ENCODE data around the gene SPEM2.

The SPEM2 gene

DNA sequence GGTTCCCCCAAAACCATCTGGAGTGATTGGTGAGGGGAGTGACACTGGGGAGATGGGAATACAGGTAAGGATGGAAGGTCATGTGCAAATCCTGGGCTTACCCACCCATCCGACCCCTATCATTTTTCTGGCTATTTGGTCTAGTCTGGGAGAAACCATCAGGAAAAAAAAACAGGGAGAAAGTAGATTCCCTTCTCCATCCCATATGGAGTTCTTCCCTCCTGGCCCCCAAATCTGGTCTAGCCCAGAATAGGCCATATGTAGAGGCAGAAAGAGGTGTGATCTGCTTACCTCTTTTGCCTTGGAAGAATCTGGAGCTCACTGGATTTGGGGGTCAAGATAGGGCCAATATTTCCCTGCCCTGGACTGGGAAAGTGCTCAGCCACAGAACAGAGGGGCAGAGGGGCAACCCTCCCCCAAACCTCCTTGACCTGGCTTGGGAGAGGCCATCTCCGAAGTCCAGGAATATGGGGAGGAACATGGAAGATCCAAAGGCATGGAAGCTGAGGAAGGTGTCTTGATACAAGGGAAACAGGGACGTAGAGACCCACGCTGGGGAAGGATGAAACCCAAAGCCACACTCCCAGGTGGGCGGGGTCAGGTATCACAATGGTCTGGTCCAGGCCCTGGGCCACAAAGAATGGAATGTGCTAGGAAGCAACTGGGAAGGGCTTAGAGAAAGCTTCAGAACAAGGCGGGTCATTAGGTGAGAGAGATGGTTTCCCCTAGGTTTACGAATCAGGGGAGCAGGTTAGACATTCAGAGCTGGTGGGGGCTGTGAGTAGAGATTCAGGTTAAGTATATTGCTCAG lies 35.6 kb downstream of the SPEM2 start:
- no peak overlapping the region for H3K4me3 Mint-ChIP-seq
- H3K27me3 Mint-ChIP-seq (ENCODE audit: low read depth), result peaks cover 5% of the 10 kb centered on the region
- peaks cover 5% of the 10 kb centered on the region for H3K4me1 Mint-ChIP-seq
- H3K9me3 Mint-ChIP-seq, result no peaks in the 10 kb centered on the region
- H3K36me3 Mint-ChIP-seq (ENCODE audit: low read depth), result peaks cover 26% of the 10 kb centered on the region
- TF ChIP-seq, protein P1, sequence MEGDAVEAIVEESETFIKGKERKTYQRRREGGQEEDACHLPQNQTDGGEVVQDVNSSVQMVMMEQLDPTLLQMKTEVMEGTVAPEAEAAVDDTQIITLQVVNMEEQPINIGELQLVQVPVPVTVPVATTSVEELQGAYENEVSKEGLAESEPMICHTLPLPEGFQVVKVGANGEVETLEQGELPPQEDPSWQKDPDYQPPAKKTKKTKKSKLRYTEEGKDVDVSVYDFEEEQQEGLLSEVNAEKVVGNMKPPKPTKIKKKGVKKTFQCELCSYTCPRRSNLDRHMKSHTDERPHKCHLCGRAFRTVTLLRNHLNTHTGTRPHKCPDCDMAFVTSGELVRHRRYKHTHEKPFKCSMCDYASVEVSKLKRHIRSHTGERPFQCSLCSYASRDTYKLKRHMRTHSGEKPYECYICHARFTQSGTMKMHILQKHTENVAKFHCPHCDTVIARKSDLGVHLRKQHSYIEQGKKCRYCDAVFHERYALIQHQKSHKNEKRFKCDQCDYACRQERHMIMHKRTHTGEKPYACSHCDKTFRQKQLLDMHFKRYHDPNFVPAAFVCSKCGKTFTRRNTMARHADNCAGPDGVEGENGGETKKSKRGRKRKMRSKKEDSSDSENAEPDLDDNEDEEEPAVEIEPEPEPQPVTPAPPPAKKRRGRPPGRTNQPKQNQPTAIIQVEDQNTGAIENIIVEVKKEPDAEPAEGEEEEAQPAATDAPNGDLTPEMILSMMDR (IDR thresholded peaks at IDR 0.05; ENCODE audit: unreplicated experiment in 3 of 3), result no peak
- H3K27ac Mint-ChIP-seq, result peak overlapping the region in 1 of 3 experiments; percentile 66

DNA sequence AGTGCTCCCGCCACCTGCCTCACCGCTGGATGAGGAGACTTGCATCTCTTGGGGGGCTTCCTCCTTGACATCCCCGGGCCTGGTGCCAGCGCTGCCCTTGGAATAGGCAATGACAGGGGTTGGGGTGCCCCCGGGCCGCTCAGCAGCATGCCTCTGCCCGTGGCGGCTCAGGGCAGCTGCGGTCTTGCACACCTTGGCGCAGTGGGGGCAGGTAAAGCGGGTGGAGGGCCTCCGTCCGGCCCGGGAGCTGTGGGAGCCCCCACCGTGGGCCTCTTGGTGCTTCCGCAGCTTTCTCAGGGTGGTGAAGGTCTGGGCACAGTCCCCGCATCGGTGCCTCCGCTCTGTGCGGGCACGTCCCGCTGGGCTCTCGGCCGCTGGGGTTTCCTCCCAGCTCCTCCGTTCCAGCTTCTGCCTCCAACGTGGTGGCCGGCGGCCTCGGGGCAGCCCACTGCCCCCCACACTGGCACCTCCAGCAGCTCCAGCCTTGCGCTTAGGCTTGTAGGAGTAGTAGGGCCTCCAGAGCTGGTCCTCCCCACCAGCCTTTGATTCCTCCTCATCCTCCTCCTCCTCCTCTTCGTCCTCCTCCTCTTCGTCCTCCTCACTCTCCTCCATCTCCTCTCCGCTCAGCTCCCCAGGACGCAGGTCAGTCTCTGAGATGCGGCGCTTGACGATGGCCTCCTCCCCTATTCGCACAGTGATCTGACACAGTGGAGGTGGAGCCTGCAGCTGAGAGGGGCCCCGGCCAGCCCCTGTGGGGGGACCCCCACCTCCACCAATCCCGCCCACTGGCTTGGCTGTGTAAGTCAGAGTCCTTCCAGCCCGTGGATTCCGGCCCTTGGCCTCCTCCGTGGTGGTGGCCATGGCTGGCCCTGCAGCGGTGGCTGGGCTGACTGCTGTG lies 37.3 kb downstream of the SPEM2 start:
- H3K36me3 Mint-ChIP-seq (ENCODE audit: low read depth), result peaks cover 35% of the 10 kb centered on the region
- peaks cover 5% of the 10 kb centered on the region for H3K27me3 Mint-ChIP-seq (ENCODE audit: low read depth)
- H3K27ac Mint-ChIP-seq, result no peak overlapping the region
- H3K9me3 Mint-ChIP-seq, result no peaks in the 10 kb centered on the region
- TF ChIP-seq, protein P1 (IDR thresholded peaks at IDR 0.05; ENCODE audit: unreplicated experiment in 3 of 3), result no peak
- H3K4me3 Mint-ChIP-seq, result no peak overlapping the region
- peaks cover 13% of the 10 kb centered on the region for H3K4me1 Mint-ChIP-seq

DNA sequence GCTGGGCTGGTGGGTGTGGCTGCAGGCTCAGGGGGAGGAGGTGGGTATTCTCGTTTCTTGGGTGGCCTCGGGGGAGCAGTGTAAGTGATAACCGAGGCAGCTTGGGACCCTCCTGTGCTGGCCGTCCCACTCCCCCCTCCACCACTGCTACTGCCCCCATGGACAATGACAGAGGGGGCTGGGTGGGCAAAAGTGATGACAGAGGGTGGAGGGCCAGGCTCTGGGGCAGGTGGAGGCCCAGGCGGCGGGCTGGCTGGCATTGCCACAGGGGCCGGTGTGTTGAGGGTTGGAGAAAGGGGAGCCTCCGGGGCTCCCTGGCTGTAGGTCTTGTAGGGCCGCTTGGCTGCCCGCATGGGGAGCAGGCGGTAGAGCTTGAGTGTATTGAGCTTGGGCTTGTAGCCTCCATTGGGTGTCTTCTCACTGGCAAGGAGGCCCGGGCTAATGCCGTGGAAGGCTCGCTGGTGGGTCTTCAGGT lies 38.0 kb downstream of the SPEM2 start:
- Mint-ChIP-seq H3K27me3 (ENCODE audit: low read depth) (peaks cover 5% of the 10 kb centered on the region), H3K27ac (no peak overlapping the region), H3K4me3 (no peak overlapping the region), H3K4me1 (peaks cover 13% of the 10 kb centered on the region), H3K9me3 (no peaks in the 10 kb centered on the region), H3K36me3 (ENCODE audit: low read depth) (peaks cover 35% of the 10 kb centered on the region)
- TF ChIP-seq, protein P1 (IDR thresholded peaks at IDR 0.05; ENCODE audit: unreplicated experiment in 3 of 3), result no peak

DNA sequence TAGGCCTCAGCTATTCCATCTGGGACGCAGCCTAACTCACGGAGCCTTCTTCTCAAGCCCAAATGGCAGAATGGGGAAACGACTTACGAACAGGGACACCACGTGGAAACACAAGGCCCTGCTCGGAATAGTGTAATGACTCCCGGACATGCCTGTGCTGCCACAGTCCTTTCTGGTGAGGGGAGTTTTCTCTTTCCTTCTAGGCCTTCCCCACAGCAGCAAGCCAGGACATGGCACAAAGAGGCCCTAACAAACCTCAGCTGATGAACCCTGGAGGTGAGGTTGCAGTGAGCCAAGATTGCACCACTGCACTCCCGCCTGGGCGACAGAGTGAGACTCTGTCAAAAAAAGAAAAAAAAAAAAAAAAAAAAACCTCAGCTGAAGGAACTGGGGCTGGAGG lies 38.7 kb downstream of the SPEM2 start:
- peaks cover 5% of the 10 kb centered on the region for H3K27me3 Mint-ChIP-seq (ENCODE audit: low read depth)
- H3K4me3 Mint-ChIP-seq, result no peak overlapping the region
- peaks cover 13% of the 10 kb centered on the region for H3K4me1 Mint-ChIP-seq
- no peak overlapping the region for H3K27ac Mint-ChIP-seq
- no peaks in the 10 kb centered on the region for H3K9me3 Mint-ChIP-seq
- H3K36me3 Mint-ChIP-seq (ENCODE audit: low read depth), result peaks cover 35% of the 10 kb centered on the region
- TF ChIP-seq, protein P1 (IDR thresholded peaks at IDR 0.05; ENCODE audit: unreplicated experiment in 3 of 3), result no peak

DNA sequence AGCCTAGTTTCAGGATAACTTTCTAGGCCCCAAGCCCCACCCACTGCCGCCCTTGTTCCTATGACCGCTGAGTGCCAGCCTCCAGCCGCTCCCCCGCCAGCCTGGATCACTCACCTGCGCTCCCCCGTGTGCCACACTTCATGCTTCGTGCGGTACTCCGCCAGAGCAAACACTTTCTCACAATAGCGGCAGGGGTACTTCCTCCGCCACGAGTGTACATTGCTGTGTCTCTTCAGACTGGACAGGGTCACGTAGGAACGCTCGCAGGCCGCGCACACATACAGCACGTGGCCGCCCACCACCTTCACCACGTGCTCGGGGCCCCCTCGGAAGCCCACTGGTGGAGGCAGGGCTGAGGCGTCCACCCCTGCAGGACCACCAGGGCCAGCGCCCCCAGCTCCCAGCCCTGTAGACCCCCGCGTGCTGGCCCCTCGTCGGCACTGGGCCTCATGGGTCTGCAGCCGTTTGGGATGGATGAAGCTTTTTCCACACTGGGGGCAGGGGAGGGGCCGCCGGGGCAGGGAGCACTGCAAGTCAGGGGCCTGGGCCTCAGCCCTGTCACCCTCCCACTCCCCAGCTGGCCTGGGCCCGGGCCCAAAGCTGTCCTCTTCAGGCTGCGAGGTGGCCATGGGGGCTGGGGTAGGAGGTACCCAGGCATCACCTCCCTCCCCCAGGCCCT lies 40.3 kb downstream of the SPEM2 start:
- Mint-ChIP-seq H3K27ac (peak overlapping the region in 1 of 3 experiments; percentile 83), H3K36me3 (ENCODE audit: low read depth) (peaks cover 26% of the 10 kb centered on the region), H3K9me3 (no peaks in the 10 kb centered on the region), H3K4me1 (peaks cover 13% of the 10 kb centered on the region), H3K4me3 (no peak overlapping the region), H3K27me3 (ENCODE audit: low read depth) (peaks cover 5% of the 10 kb centered on the region)
- TF ChIP-seq, protein P1 (IDR thresholded peaks at IDR 0.05; ENCODE audit: unreplicated experiment in 3 of 3), result no peak
